GM13976 (cell line): ENCODE results near the gene SLC17A3.

Experiments used
- DNase-seq: peaks from one replicate; pipeline ENCODE4 v3.0.0; 2012; ENCODE audit warnings: low spot score
- in situ Hi-C: fragments of 300-500 bp; cut with MboI; formaldehyde crosslinking; loops from one replicate; pipeline ENCODE4 v1.12.0; 2022; ENCODE audit warnings: low sequenced_read_pairs, mixed read lengths, inconsistent platforms; ENCODE audit not compliant: unreplicated experiment
- TF ChIP-seq, protein P1 (sequence below): IDR thresholded peaks from 2 replicates; pipeline ENCODE4 v1.5.1; 2012; ENCODE audit warnings: borderline replicate concordance, mild to moderate bottlenecking; ENCODE audit not compliant: insufficient read depth; ENCODE audit errors: extremely low read depth, missing control alignments, control extremely low read depth

SLC17A3 gene

DNA sequence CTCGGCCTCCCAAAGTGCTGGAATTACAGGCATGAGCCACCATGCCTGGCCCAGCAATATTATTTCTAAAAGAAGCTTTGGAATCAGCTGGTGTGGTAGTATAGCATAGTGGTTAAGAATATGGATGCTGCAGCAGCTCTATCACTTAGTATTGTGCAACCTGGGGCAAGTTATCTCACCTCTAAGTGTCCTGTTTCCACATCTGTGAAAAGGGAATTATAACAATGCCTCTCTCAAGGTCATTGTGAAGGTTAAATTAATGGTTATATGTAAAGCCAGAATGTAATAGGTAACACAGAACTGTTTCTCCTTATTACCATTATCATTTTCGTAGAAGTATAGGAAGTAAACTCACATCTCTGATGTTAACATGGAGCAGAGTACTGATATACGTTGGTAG is 42.3 kb upstream of the SLC17A3 start:
- DNase-seq, result no peak
- TF ChIP-seq, protein P1, sequence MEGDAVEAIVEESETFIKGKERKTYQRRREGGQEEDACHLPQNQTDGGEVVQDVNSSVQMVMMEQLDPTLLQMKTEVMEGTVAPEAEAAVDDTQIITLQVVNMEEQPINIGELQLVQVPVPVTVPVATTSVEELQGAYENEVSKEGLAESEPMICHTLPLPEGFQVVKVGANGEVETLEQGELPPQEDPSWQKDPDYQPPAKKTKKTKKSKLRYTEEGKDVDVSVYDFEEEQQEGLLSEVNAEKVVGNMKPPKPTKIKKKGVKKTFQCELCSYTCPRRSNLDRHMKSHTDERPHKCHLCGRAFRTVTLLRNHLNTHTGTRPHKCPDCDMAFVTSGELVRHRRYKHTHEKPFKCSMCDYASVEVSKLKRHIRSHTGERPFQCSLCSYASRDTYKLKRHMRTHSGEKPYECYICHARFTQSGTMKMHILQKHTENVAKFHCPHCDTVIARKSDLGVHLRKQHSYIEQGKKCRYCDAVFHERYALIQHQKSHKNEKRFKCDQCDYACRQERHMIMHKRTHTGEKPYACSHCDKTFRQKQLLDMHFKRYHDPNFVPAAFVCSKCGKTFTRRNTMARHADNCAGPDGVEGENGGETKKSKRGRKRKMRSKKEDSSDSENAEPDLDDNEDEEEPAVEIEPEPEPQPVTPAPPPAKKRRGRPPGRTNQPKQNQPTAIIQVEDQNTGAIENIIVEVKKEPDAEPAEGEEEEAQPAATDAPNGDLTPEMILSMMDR, result no peak
- in situ Hi-C loops, result no loop called here

DNA sequence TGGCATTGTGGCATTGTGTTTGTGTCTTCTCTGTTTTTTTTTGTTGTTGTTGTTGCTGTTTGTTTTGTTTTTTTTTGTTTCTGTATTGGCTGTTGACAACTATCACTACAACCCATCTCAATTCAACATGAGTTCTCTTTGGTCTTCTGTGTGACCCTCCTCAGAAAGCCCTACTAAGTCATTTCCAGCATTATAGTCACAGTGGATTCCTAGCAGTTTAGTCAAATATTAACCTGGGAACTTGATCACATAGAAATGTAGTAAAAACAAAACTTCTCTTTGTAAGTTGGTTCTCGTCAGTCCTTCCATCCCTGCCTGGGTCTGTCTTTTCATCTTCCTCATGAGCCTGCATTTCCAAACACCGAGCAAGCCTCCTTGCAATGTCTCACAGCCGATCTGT is 39.7 kb upstream of the SLC17A3 start:
- DNase-seq, result no peak
- TF ChIP-seq, protein P1, result no peak
- in situ Hi-C loops, result no loop called here

DNA sequence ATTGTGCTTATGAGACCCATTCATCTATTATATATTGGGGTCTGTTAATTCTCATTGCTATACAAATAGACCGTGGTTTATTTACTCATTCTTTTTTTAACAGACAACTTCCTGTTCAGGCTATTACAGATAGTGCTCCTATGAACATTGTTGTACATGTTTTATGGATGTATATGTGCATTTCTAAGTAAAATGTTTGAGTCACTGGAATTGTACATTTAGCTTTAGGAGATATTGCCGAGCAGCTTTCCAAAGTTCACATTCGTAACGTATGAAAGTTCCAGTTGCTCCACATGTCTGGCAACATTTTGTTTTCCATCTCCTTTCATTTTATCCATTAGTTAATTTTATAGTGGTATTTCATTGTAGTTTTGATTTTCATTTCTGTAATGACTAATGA is 37.3 kb upstream of the SLC17A3 start:
- no peak for DNase-seq
- TF ChIP-seq, protein P1, result no peak
- in situ Hi-C loops, result no loop called here

DNA sequence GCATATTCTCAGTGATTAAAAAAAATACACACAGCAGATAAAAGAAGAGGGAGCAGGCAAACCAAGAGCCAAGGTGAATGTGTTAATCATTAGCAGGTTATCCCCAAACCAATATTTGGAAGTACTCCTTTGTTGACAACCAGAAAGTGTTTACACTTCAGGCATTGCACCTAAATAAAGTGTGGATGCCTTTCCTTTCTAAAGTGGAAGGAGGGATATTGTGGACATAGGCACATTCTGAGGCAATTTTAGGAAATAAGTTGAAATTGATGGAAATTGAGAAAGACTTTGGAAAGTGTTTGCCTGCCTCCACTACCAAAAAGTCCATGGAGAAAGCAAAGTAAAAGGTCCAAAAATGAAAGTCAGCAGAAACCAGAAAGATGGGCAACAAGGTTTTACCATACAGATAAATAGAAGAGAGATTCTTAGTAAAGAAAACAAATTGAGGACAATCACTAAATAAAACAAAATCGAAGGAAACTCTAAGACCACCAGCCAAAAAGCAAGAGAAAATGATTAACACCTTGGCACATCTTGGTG is 33.5 kb upstream of the SLC17A3 start:
- DNase-seq, result no peak
- in situ Hi-C loops, result no loop called here
- TF ChIP-seq, protein P1, result no peak

DNA sequence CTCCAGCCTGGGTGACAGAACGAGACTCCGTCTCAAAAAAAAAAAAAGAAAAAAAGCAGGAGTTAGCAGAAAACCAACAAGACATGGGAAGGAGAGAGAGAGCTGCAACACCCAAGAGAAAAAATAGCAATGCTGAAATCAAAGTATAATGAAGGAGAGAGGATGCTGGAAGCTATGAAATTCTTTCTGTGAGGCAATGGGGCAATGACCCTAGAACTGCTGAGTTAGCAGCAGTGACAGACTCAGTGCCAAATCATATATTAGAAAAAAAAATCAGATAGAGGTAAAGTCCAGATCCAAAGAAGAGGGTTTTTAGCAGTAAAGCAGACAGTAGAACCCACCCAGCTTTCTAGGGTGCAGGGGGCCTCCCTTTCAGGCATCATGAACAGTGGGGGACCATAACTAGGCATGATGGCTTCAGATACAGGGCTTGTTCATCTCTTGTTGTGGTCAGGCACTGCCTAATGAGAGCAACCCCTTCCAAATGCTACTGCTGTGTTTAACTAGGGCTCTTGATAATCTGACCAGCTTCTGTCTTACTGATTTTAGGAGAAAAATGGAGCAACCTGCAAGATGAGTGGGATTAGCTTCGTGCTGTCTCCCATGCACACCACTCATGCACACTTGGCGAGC is 29.5 kb upstream of the SLC17A3 start:
- in situ Hi-C loops, result no loop called here
- DNase-seq, result no peak
- TF ChIP-seq, protein P1, result no peak

DNA sequence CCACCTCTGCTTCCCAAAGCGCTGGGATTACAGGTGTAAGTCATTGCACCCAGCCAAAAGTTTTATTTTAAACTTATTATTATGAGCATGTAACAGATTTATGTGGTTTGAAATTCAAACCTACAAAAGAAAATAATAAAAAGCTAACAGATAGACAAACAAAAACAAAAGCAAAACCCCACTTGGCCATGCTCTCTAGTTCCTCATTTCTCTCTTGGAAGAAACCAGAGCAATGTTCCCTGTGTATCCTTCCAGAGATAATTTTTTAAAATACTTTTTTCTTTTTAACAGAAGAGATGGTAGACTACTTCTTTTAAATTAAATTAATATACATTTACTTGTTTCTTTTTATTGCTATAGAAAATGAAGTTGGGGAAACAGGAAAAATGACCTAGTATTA is 28.0 kb upstream of the SLC17A3 start:
- TF ChIP-seq, protein P1, result no peak
- in situ Hi-C loops, result no loop called here
- no peak for DNase-seq

DNA sequence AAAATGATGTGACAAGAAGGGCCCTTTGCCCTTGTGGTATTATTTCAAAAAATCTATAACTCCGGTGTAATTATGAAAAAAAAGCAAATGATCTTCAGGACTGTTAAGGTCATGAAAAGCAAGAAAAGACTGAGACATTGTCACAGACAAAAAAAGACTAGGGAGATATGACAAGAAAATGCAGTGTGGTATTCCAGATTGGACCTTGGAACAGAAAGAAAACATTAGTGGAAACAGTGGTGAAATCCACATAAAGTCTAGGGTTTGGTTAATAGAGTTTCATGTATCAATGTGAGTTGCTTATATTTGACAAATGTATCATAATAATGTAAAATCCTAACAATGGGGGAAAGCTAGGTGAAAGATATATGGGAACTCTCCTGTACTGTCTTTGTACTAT is 26.8 kb upstream of the SLC17A3 start:
- in situ Hi-C loops, result no loop called here
- no peak for DNase-seq
- TF ChIP-seq, protein P1, result no peak
